Measurements from ENCODE around the gene RAPGEF2.

- TF ChIP-seq POLR2AphosphoS5 (IDR thresholded peaks at IDR 0.05; ENCODE audit: low read depth, low read length) = no peak
- TF ChIP-seq E2F6 (IDR thresholded peaks at IDR 0.05) = no peak
- no peak for TF ChIP-seq POLR2A (IDR thresholded peaks at IDR 0.05; ENCODE audit: control extremely low read depth in 1 of 2, low read depth in 2 of 2, low read length in 2 of 2)
- no peak for TF ChIP-seq JUN (IDR thresholded peaks at IDR 0.05; ENCODE audit: low read depth, low read length)
- TF ChIP-seq MAX (IDR thresholded peaks at IDR 0.05) = no peak
- no peak for TF ChIP-seq RXRA (IDR thresholded peaks at IDR 0.05; ENCODE audit: insufficient read depth, low read depth, low read length)
- no peak for TF ChIP-seq SIN3A (conservative IDR thresholded peaks at IDR 0.05 in 1 of 2, IDR thresholded peaks at IDR 0.05 in 1 of 2; ENCODE audit: low read depth in 1 of 2, low read length in 2 of 2)
- no peak for TF ChIP-seq SP2 (IDR thresholded peaks at IDR 0.05; ENCODE audit: low read length)
- no peak for TF ChIP-seq CTCF (IDR thresholded peaks at IDR 0.05; ENCODE audit: control extremely low read depth in 1 of 3, insufficient read depth in 1 of 3, low read depth in 1 of 3, low read length in 3 of 3)
Observed at GRCh38 chr4:159127745-159128518, 25.1 kb downstream of the RAPGEF2 start.

Data from H1 (cell line).